Stimulated activated naive CD8-positive, alpha-beta T cell treated with anti-CD3 and anti-CD28 coated beads, Interleukin-15, amount 100 ng/mL, for 72 hours (primary cell): ENCODE measurements around the gene MYLK3.
"Not testable (repeated sequence)": the region's sequence is repeated elsewhere in the genome, so short reads cannot be mapped to it uniquely, and the experiment has no call there.

Source experiments
- ATAC-seq: fragments of 150-1000 bp; cut with Tn5 transposase; 2 replicates; pipeline ENCODE4 v1.10.0; 2021; ENCODE audit warnings: mild to moderate bottlenecking, moderate library complexity
- DNase-seq, 2 donors: peaks; one replicate each; pipeline ENCODE4 v3.0.0; 2021 to 2022
- H3K27ac Mint-ChIP-seq, 2 donors: one replicate each; pipeline ENCODE4 v1.8.0; 2022; ENCODE audit warnings: mild to moderate bottlenecking in 2 of 2, mixed read lengths in 2 of 2, moderate library complexity in 2 of 2
- H3K27me3 Mint-ChIP-seq: one replicate; pipeline ENCODE4 v1.8.0; 2022; ENCODE audit warnings: mixed read lengths
- H3K4me1 Mint-ChIP-seq: one replicate; pipeline ENCODE4 v1.8.0; 2022; ENCODE audit warnings: mild to moderate bottlenecking, mixed read lengths
- H3K4me3 Mint-ChIP-seq, 2 donors: one replicate each; pipeline ENCODE4 v1.8.0; 2022; ENCODE audit warnings: mild to moderate bottlenecking in 2 of 2, mixed read lengths in 2 of 2, moderate library complexity in 1 of 2
- H3K9me3 Mint-ChIP-seq, 2 donors: one replicate each; pipeline ENCODE4 v1.8.0; 2022; ENCODE audit warnings: mixed read lengths in 2 of 2

The MYLK3 gene

DNA sequence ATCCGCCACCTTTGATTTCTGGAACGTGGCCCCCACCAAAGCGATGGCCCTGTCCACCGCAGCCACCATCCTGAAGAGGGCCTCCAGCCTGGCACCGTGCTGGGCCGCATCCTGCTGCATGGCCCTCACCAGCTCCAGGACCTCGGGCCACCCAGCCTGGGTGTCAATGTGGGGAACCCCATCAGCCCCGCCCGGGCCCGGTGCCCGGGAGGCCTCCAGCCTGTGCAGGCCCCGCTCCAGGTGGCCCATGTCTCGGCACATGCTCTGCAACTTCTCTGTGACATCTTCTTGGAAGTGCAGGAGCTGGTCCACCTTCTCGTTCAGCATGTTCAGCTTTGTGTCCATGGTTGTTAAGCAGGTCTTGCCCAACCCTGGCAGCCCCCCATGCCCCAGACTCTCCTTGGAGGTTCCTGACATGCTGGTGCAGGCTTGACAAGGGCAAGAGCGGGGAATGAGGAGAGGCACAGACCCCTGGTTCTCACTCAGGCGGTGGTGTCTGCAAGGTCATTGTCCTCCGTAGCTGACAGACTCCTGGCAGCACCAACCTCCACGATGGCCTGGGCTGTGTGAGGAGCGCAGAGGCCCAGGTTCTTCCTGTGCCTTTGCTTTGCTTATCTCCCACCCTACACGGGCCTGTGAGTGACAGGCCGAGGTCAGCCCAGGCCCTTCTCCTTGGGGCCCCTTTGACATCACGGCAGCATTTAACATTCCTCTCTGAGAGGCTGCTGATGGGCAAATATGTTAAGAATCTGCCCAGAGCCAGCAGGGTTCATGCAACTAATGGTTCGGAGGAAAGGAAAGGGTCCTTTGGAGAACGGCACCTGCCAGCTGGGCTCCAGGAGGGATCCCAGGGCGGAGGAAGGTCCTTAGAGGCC lies at the start of gene MYLK3:
MYLK3 (minus strand) TSS at position 568 of the 875 bp plus-strand sequence; CDS start at position 417, 151 bp downstream.
- no peak within 1 kb of the TSS for H3K4me3 Mint-ChIP-seq
- DNase-seq (no peak), ATAC-seq (peak; percentile 37)
- H3K27me3 Mint-ChIP-seq = no peaks in the 10 kb centered on the region
- H3K27ac Mint-ChIP-seq = peak within 1 kb of the TSS; percentile 20 to 33
- H3K9me3 Mint-ChIP-seq = no peaks in the 10 kb centered on the region
- peaks cover 8% of the 10 kb centered on the region for H3K4me1 Mint-ChIP-seq

DNA sequence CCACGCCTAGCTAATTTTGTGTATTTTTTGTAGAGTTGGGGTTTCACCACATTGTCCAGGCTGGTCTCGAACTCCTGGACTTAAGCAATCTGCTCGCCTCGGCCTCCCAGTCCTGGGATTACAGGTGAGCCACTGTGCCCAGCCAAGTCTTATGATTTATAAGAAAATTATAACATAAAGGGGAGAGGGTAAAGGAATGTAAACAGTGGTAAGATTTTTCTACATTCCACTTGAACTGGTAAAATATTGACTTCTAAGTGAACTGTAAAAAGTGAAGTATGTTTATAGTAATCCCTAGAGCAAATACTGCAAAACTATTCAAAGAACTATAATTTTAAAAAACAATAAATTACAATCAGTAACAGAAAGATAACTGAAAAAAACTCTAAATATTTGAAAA lies 49.4 kb upstream of the MYLK3 start:
- no peak for ATAC-seq
- no peak overlapping the region for H3K4me3 Mint-ChIP-seq
- H3K9me3 Mint-ChIP-seq = peaks cover 19 to 22% of the 10 kb centered on the region in 2 donors
- no peaks in the 10 kb centered on the region for H3K27me3 Mint-ChIP-seq
- no peak overlapping the region for H3K27ac Mint-ChIP-seq
- no peaks in the 10 kb centered on the region for H3K4me1 Mint-ChIP-seq
- DNase-seq = no peak

- Mint-ChIP-seq H3K9me3 (peaks cover 19 to 22% of the 10 kb centered on the region in 2 donors), H3K27me3 (no peaks in the 10 kb centered on the region), H3K4me1 (peaks cover 3% of the 10 kb centered on the region), H3K27ac (no peak overlapping the region), H3K4me3 (no peak overlapping the region)
- no peak for DNase-seq
- no peak for ATAC-seq
Measured at GRCh38 chr16:46796764-46797269, 48.7 kb upstream of the MYLK3 start.

DNA sequence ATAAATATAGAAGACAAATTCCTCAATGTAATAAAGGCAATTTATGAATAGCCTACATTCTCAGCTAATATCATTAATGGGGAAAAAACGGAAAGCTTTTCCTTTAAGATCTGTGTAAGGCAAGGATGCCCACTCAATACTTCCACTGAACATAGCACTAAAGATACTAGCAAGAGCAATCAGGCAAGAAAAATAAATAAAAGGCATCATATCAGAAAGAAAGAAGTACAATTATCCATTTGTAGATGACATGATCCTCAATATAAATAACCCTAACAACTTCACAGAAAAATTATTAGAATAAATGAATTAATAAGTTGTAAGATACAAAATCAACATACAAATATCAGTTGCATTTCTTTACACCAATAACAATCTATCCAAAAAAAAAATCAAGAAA lies 45.7 kb upstream of the MYLK3 start:
- DNase-seq (no peak), ATAC-seq (no peak)
- Mint-ChIP-seq H3K27me3 (no peaks in the 10 kb centered on the region), H3K4me1 (peaks cover 23% of the 10 kb centered on the region), H3K27ac (no peak overlapping the region), H3K4me3 (no peak overlapping the region), H3K9me3 (peaks cover 19 to 22% of the 10 kb centered on the region in 2 donors)

DNA sequence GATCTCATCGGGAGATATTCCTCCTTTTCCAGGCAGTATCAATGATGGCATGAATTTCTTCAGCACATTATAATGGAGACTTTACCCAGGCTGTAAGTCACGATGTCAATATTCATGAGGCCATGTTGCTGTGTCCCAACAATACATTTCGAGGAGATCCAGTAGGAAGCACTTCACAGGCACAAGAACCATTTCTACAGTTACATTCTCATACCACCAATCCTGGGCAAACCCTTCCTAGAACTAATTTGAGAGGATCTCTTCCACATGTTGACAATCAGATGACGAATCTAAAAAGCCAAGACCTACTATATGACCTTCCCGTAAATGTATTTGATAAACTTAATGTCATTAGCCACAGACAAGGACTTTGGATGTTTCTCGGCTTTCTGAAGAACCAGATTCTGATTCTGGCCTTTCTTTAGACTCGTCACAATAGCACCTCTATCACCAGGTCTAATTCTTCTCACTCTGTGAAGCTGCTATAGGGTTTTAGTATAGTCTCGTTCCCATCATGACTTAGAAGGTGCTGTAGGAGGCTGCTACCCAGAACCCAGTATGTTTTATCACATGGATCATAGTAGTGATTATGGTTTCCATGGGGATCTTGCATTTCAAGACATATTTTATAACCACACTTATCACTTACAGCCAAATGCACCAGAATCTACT lies 42.6 kb upstream of the MYLK3 start:
- Mint-ChIP-seq H3K4me3 (peak overlapping the region; percentile 79 to 87), H3K27ac (no peak overlapping the region), H3K4me1 (peaks cover 23% of the 10 kb centered on the region), H3K27me3 (no peaks in the 10 kb centered on the region), H3K9me3 (peaks cover 23 to 25% of the 10 kb centered on the region in 2 donors)
- DNase-seq = no peak
- no peak for ATAC-seq

- Mint-ChIP-seq H3K4me3 (peak overlapping the region; percentile 79 to 87), H3K27me3 (no peaks in the 10 kb centered on the region), H3K27ac (peak overlapping the region; percentile 63 to 66), H3K9me3 (peaks cover 18 to 19% of the 10 kb centered on the region in 2 donors), H3K4me1 (peaks cover 23% of the 10 kb centered on the region)
- DNase-seq = peak; percentile 74 to 79
- ATAC-seq = peak; percentile 96
Measured at GRCh38 chr16:46789499-46790414, 41.6 kb upstream of the MYLK3 start.

DNA sequence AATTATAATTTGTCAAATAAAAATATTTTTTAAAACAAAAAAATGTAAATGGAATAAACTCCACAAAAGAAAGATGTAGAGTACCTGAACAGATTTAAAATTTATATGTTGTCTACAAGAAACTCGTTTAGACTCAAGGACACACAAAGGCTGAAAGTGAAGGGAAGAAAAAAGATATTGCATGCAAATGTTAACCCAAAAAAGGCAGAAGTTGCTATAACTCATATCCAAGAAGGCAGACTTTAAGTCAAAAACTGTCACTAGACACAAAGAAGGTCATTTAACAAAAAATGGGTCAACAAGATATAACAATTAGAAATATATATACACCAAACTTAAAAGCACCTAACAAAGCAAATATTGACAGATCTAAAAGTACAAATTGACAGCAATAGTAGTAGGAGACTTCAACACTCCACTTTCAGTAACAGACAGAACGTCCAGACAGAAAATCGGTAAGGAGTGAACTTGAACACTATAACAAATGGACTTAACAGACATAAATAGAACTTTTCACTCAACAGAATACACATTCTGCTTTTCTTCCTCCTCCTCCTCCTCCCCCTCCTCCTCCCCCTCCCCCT lies 40.8 kb upstream of the MYLK3 start:
- H3K9me3 Mint-ChIP-seq = peaks cover 12 to 16% of the 10 kb centered on the region in 2 donors
- no peak for DNase-seq
- peak overlapping the region; percentile 71 to 79 for H3K4me3 Mint-ChIP-seq
- peaks cover 26% of the 10 kb centered on the region for H3K4me1 Mint-ChIP-seq
- no peak for ATAC-seq
- no peaks in the 10 kb centered on the region for H3K27me3 Mint-ChIP-seq
- no peak overlapping the region for H3K27ac Mint-ChIP-seq

GRCh38 chr16:46787909-46788308 lies 39.8 kb upstream of the MYLK3 start:
- no peak for ATAC-seq
- Mint-ChIP-seq H3K9me3 (peaks cover 10 to 12% of the 10 kb centered on the region in 2 donors), H3K4me1 (peaks cover 32% of the 10 kb centered on the region)

DNA sequence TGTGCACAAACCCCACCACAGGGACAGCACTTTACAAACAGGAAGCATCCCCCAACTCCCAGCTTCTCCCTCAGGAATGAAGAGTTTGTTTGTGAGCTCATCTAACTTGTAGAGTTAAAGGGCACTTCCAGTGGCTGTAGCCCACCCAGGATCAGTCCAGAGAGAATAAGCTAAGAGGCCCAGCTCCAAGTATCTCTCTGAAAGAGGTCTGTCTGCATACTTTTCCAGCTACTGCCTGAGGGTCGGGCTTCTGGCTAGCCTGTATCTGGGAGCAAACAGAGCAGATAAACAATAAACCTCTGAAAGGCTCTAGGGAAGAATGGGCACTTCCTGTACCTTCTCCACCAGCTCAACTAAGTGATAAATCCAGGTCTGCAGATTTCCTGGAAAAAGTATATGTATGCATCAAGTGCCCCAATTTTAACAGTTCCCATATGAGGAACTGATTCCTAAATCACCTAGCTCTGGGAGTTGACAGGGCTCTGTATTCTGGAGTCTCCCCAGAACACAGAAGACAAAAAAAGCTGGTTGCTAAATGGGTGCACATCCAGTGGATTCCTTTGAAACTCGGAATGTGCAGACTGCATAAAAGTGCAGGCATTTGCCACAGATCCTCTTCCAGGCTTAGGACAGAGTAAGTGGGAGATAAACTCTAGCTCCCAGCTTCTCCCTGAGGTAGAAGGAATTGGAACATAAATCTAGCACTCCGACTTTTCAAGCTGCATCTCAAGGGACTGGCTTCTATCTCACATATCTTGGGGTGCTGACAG lies 37.1 kb upstream of the MYLK3 start:
- Mint-ChIP-seq H3K4me1 (peaks cover 21% of the 10 kb centered on the region), H3K27ac (no peak overlapping the region), H3K4me3 (no peak overlapping the region), H3K27me3 (no peaks in the 10 kb centered on the region), H3K9me3 (peaks cover 10 to 12% of the 10 kb centered on the region in 2 donors)
- DNase-seq (no peak), ATAC-seq (no peak)

More at GRCh38 chr16:46787909-46788308, 39.8 kb upstream of the MYLK3 start:
- no peak for DNase-seq
- H3K27ac Mint-ChIP-seq = no peak overlapping the region
- H3K4me3 Mint-ChIP-seq = no peak overlapping the region
- H3K27me3 Mint-ChIP-seq = no peaks in the 10 kb centered on the region

- not testable (repeated sequence) for ATAC-seq, H3K4me3 Mint-ChIP-seq, H3K27me3 Mint-ChIP-seq, H3K27ac Mint-ChIP-seq, DNase-seq
- peaks cover 14% of the 10 kb centered on the region for H3K4me1 Mint-ChIP-seq
- peaks cover 10 to 12% of the 10 kb centered on the region in 2 donors for H3K9me3 Mint-ChIP-seq
Measured at GRCh38 chr16:46784569-46784968, 36.4 kb upstream of the MYLK3 start.

- Mint-ChIP-seq H3K4me1 (peaks cover 9% of the 10 kb centered on the region), H3K4me3 (no peak overlapping the region), H3K9me3 (peaks cover 10 to 12% of the 10 kb centered on the region in 2 donors), H3K27ac (peak overlapping the region in 1 of 2 donors; percentile 52), H3K27me3 (no peaks in the 10 kb centered on the region)
- ATAC-seq (peak; percentile 26), DNase-seq (no peak)
Measured at GRCh38 chr16:46783800-46784199, 35.7 kb upstream of the MYLK3 start.

DNA sequence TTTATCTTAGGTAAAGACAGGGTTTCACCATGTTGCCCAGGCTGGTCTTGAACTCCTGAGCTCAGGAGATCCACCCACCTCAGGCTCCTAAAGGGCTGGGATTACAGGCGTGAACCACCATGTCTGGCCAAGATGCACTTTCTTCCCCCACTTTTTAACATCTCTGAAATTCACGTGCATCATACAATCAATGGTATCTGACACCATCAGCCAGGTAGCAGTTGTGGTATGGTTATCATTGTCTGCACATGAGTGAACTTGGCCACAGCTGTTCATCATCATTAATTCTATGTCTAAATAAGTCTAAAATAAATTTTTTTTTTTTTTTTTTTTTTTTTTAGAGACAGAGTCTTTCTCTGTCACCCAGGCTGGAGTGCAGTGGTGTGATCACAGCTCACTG lies 34.2 kb upstream of the MYLK3 start:
- ATAC-seq = no peak
- DNase-seq = no peak
- Mint-ChIP-seq H3K4me3 (no peak overlapping the region), H3K27ac (no peak overlapping the region), H3K27me3 (no peaks in the 10 kb centered on the region), H3K9me3 (peaks cover 10 to 12% of the 10 kb centered on the region in 2 donors), H3K4me1 (peaks cover 9% of the 10 kb centered on the region)

GRCh38 chr16:46777804-46778203 lies 29.7 kb upstream of the MYLK3 start:
- no peaks in the 10 kb centered on the region for H3K4me1 Mint-ChIP-seq
- H3K9me3 Mint-ChIP-seq = no peaks in the 10 kb centered on the region
- H3K27ac Mint-ChIP-seq = no peak overlapping the region
- H3K4me3 Mint-ChIP-seq = no peak overlapping the region
- DNase-seq = no peak
- no peaks in the 10 kb centered on the region for H3K27me3 Mint-ChIP-seq
- no peak for ATAC-seq

- no peaks in the 10 kb centered on the region for H3K27me3 Mint-ChIP-seq
- H3K27ac Mint-ChIP-seq = no peak overlapping the region
- ATAC-seq = no peak
- no peak overlapping the region for H3K4me3 Mint-ChIP-seq
- H3K9me3 Mint-ChIP-seq = no peaks in the 10 kb centered on the region
- no peak for DNase-seq
- H3K4me1 Mint-ChIP-seq = no peaks in the 10 kb centered on the region
Measured at GRCh38 chr16:46775214-46775613, 27.1 kb upstream of the MYLK3 start.
